Measurements from ENCODE around the gene VAV2. TPM values are rescaled to one million over a fixed set of nuclear protein-coding genes. Genes with fewer than 3 reads are reported as not detected.

Gene VAV2
- total RNA-seq, 2 donors from 2014 or later: 3.4 to 6.0 TPM

- Histone ChIP-seq H3K4me3 (no peak overlapping the region), H3K4me1 (peaks cover 0 to 35% of the 10 kb centered on the region in 2 donors), H3K27me3 (no peaks in the 10 kb centered on the region), H3K9me3 (no peaks in the 10 kb centered on the region), H3K27ac (no peak overlapping the region), H3K36me3 (no peaks in the 10 kb centered on the region)
- no peak for TF ChIP-seq CTCF (IDR thresholded peaks at IDR 0.05)
- DNase-seq (ENCODE audit: low spot score): no peak
Observed at GRCh38 chr9:133995012-133995896, 3.1 kb upstream of the VAV2 start.

GRCh38 chr9:133994353-133995011 lies 2.4 kb upstream of the VAV2 start:
- H3K4me1 ChIP-seq: peaks cover 0 to 38% of the 10 kb centered on the region in 2 donors
- no peaks in the 10 kb centered on the region for H3K27me3 ChIP-seq
- no peaks in the 10 kb centered on the region for H3K36me3 ChIP-seq
- no peak overlapping the region for H3K27ac ChIP-seq
- H3K9me3 ChIP-seq: no peaks in the 10 kb centered on the region
- DNase-seq (ENCODE audit: low spot score): peak; percentile 81
- peak; percentile 94 to 99 for TF ChIP-seq CTCF (IDR thresholded peaks at IDR 0.05)
- H3K4me3 ChIP-seq: no peak overlapping the region

GRCh38 chr9:133993635-133994253 lies 1.6 kb upstream of the VAV2 start:
- H3K36me3 ChIP-seq: no peaks in the 10 kb centered on the region
- no peaks in the 10 kb centered on the region for H3K9me3 ChIP-seq
- H3K27me3 ChIP-seq: no peaks in the 10 kb centered on the region
- no peak for TF ChIP-seq CTCF (IDR thresholded peaks at IDR 0.05)
- peak overlapping the region; percentile 66 to 76 for H3K4me3 ChIP-seq
- DNase-seq (ENCODE audit: low spot score): no peak
- H3K27ac ChIP-seq: peak overlapping the region; percentile 87 to 95
- H3K4me1 ChIP-seq: peaks cover 0 to 38% of the 10 kb centered on the region in 2 donors

GRCh38 chr9:133992780-133993634 lies 883 bp upstream of the VAV2 start:
- peak; percentile 90 for DNase-seq (ENCODE audit: low spot score)
- Histone ChIP-seq H3K9me3 (no peaks in the 10 kb centered on the region), H3K4me1 (peaks cover 0 to 38% of the 10 kb centered on the region in 2 donors), H3K36me3 (no peaks in the 10 kb centered on the region), H3K27ac (peak overlapping the region; percentile 87 to 95), H3K4me3 (peak overlapping the region; percentile 66 to 76), H3K27me3 (no peaks in the 10 kb centered on the region)
- peak; percentile 27 to 67 for TF ChIP-seq CTCF (IDR thresholded peaks at IDR 0.05)

- H3K27me3 ChIP-seq: no peaks in the 10 kb centered on the region
- H3K9me3 ChIP-seq: no peaks in the 10 kb centered on the region
- peak overlapping the region; percentile 56 to 59 for H3K27ac ChIP-seq
- no peak for DNase-seq (ENCODE audit: low spot score)
- peaks cover 0 to 38% of the 10 kb centered on the region in 2 donors for H3K4me1 ChIP-seq
- no peak for TF ChIP-seq CTCF (IDR thresholded peaks at IDR 0.05)
- H3K36me3 ChIP-seq: no peaks in the 10 kb centered on the region
- H3K4me3 ChIP-seq: peak overlapping the region; percentile 66 to 76
Observed at GRCh38 chr9:133991214-133991921, 756 bp downstream of the VAV2 start.
